DOHH2 (cell line): ENCODE data around the gene ARID4A.

Experiments
- EZH2phosphoT487 ChIP-seq: fragments of 200-600 bp; sonication (generic); IDR thresholded peaks from 2 replicates; pipeline ENCODE4 v1.6.1; 2017; ENCODE audit warnings: borderline replicate concordance, mild to moderate bottlenecking, antibody characterized with exemption, low read length, moderate library complexity, mixed read lengths
- TF ChIP-seq, protein P1 (sequence below): fragments of 200-600 bp; sonication (generic); IDR thresholded peaks from one replicate; pipeline ENCODE4 v1.5.1; 2014; ENCODE audit warnings: antibody characterized with exemption, mild to moderate bottlenecking, low read depth, low read length; ENCODE audit not compliant: poor library complexity, severe bottlenecking

DNA sequence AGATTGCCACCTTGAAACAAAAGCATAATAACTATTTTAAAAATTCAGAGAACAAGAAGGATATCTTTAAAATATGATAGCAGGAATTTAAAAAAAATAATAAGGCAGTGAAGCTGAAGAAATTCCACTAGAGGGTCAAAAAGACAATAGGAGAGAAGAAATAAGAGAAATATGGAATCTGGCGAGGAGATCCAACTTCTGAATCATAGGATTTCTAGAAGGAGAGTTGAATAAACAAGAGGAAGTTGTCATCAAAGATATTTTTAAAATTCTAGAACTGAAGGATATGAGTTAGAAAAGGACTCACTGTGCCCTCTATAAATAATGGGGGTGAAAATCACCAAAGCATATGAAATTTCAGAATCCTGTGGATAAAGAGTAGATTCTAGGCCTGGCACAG is 70.6 kb downstream of the ARID4A start:
- TF ChIP-seq, protein P1, sequence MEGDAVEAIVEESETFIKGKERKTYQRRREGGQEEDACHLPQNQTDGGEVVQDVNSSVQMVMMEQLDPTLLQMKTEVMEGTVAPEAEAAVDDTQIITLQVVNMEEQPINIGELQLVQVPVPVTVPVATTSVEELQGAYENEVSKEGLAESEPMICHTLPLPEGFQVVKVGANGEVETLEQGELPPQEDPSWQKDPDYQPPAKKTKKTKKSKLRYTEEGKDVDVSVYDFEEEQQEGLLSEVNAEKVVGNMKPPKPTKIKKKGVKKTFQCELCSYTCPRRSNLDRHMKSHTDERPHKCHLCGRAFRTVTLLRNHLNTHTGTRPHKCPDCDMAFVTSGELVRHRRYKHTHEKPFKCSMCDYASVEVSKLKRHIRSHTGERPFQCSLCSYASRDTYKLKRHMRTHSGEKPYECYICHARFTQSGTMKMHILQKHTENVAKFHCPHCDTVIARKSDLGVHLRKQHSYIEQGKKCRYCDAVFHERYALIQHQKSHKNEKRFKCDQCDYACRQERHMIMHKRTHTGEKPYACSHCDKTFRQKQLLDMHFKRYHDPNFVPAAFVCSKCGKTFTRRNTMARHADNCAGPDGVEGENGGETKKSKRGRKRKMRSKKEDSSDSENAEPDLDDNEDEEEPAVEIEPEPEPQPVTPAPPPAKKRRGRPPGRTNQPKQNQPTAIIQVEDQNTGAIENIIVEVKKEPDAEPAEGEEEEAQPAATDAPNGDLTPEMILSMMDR, result no peak
- TF ChIP-seq EZH2phosphoT487, result no peak
